SK-N-SH treated with all-trans-retinoic acid at 6 μM for 48 hours (cell line): ENCODE data around the gene KLHL25.

Source experiments
- ARNTL ChIP-seq: fragments of 450-650 bp; formaldehyde crosslinking; IDR thresholded peaks from 2 replicates; pipeline ENCODE4 v1.5.0; 2020; ENCODE audit warnings: low read depth, mild to moderate bottlenecking, moderate library complexity, borderline replicate concordance
- ESRRG ChIP-seq: fragments of 250-450 bp; sonication (Bioruptor Pico); IDR thresholded peaks from 2 replicates; pipeline ENCODE4 v1.6.1; 2021; ENCODE audit warnings: mild to moderate bottlenecking
- PATZ1 ChIP-seq: fragments of 250-450 bp; sonication (Bioruptor Pico); IDR thresholded peaks from 2 replicates; pipeline ENCODE4 v1.8.0; 2020; ENCODE audit warnings: mild to moderate bottlenecking, moderate library complexity, borderline replicate concordance
- TOX ChIP-seq: fragments of 250-450 bp; sonication (Bioruptor Pico); IDR thresholded peaks from 2 replicates; pipeline ENCODE4 v1.8.0; 2021; ENCODE audit warnings: mild to moderate bottlenecking, moderate library complexity, borderline replicate concordance

- TF ChIP-seq ESRRG (CRISPR knock-in tag) = no peak
- no peak for TF ChIP-seq TOX (CRISPR knock-in tag)
- TF ChIP-seq ARNTL = no peak
- TF ChIP-seq PATZ1 (CRISPR knock-in tag) = no peak
These were observed 53.1 kb downstream of the KLHL25 start for GRCh38 chr15:85741662-85742061.
